ENCODE data around the gene EVI2A. TPM values are rescaled to one million over a fixed set of nuclear protein-coding genes. Genes with fewer than 3 reads are reported as not detected.

EVI2A gene
- 7.5 TPM for total RNA-seq

GRCh38 chr17:31321481-31321880, at the start of gene EVI2A:
TSS of gene EVI2A (minus strand) at chr17:31321622. CDS start at chr17:31319013, 2,609 bp downstream.
- Histone ChIP-seq H3K27ac (peak within 1 kb of the TSS in 1 of 2 donors; percentile 15), H3K9me3 (no peaks in the 10 kb centered on the region), H3K4me3 (peak within 1 kb of the TSS in 1 of 2 donors; percentile 46), H3K36me3 (peaks cover 0 to 7% of the 10 kb centered on the region in 2 donors), H3K4me1 (no peaks in the 10 kb centered on the region), H3K27me3 (no peaks in the 10 kb centered on the region)
- TF ChIP-seq, protein P1, sequence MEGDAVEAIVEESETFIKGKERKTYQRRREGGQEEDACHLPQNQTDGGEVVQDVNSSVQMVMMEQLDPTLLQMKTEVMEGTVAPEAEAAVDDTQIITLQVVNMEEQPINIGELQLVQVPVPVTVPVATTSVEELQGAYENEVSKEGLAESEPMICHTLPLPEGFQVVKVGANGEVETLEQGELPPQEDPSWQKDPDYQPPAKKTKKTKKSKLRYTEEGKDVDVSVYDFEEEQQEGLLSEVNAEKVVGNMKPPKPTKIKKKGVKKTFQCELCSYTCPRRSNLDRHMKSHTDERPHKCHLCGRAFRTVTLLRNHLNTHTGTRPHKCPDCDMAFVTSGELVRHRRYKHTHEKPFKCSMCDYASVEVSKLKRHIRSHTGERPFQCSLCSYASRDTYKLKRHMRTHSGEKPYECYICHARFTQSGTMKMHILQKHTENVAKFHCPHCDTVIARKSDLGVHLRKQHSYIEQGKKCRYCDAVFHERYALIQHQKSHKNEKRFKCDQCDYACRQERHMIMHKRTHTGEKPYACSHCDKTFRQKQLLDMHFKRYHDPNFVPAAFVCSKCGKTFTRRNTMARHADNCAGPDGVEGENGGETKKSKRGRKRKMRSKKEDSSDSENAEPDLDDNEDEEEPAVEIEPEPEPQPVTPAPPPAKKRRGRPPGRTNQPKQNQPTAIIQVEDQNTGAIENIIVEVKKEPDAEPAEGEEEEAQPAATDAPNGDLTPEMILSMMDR (IDR thresholded peaks at IDR 0.05): no peak
- intact Hi-C loops (cut with DNase I): no loop called here
- no peak for DNase-seq (ENCODE audit: low spot score in 2 of 2)

DNA sequence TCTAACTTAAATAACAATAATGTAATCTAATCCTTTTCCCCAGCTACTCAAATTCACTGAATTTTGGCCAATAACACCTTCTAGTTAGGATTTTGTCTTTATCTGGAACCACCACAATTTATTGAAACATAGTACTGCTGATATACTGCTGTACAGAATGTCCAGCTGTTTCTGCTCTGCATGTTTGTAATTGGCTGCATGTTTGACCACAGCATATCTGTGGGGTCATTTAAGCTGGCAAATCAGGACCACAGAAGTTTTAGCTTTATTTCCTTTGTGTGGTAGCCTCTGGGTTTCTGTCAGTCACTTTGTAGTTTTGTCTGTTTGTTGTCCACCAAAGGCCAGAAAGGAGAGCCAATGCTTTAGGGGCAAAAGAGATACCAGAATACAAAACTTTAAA, 47.8 kb upstream of the EVI2A start:
- no peaks in the 10 kb centered on the region for H3K9me3 ChIP-seq
- H3K27ac ChIP-seq: no peak overlapping the region
- intact Hi-C loops (cut with DNase I): no loop called here
- H3K36me3 ChIP-seq: peaks cover 6 to 19% of the 10 kb centered on the region in 2 donors
- H3K4me1 ChIP-seq: no peaks in the 10 kb centered on the region
- TF ChIP-seq, protein P1 (IDR thresholded peaks at IDR 0.05): no peak
- DNase-seq (ENCODE audit: low spot score in 2 of 2): no peak
- no peaks in the 10 kb centered on the region for H3K27me3 ChIP-seq
- no peak overlapping the region for H3K4me3 ChIP-seq

DNA sequence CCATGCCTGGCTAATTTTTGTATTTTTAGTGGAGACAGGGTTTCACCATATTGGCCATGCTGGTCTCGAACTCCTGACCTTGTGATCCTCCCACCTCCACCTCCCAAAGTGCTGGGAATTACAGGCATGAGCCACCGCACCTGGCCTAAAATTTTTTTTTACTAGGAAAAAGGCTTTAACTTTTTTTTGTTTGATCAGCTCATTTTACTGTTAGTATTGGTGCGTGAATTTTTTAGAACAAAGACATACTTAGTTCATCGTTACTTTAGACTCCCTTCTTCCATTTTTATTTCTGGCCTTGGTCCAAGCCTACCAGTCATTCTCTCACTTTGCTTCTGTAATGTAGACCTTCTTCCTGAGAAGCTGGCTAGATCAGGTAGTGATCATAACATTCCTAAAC, 44.7 kb upstream of the EVI2A start:
- H3K4me3 ChIP-seq: no peak overlapping the region
- H3K4me1 ChIP-seq: no peaks in the 10 kb centered on the region
- DNase-seq (ENCODE audit: low spot score in 2 of 2): no peak
- H3K9me3 ChIP-seq: no peaks in the 10 kb centered on the region
- intact Hi-C loops (cut with DNase I): no loop called here
- H3K27ac ChIP-seq: no peak overlapping the region
- peaks cover 15 to 21% of the 10 kb centered on the region in 2 donors for H3K36me3 ChIP-seq
- no peaks in the 10 kb centered on the region for H3K27me3 ChIP-seq
- TF ChIP-seq, protein P1 (IDR thresholded peaks at IDR 0.05): no peak

DNA sequence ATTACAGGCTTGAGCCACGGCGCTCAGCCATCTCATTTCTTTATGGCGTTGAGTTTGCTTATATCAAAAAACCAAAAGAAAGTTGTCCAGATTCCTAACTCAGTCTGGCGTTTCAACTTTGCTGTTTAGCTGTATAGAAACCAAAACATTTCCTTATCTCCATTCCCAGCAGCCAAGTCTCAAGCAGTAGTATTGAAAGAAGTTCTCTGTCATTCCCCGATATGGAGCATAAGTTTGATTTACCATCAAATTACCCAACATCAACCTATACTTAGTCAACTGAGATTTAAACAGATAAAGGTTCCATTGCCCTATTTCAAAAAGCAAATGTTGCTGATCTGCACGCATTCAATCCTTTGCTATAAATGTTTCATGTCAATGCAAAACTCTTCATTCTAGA, 42.6 kb upstream of the EVI2A start:
- Histone ChIP-seq H3K27ac (no peak overlapping the region), H3K36me3 (peaks cover 22 to 41% of the 10 kb centered on the region in 2 donors), H3K9me3 (no peaks in the 10 kb centered on the region), H3K27me3 (no peaks in the 10 kb centered on the region), H3K4me3 (no peak overlapping the region), H3K4me1 (no peaks in the 10 kb centered on the region)
- intact Hi-C loops (cut with DNase I): no loop called here
- no peak for DNase-seq (ENCODE audit: low spot score in 2 of 2)
- TF ChIP-seq, protein P1 (IDR thresholded peaks at IDR 0.05): no peak

GRCh38 chr17:31357839-31358394, 36.5 kb upstream of the EVI2A start:
- Histone ChIP-seq H3K4me1 (no peaks in the 10 kb centered on the region), H3K27ac (no peak overlapping the region), H3K27me3 (no peaks in the 10 kb centered on the region), H3K36me3 (peaks cover 40 to 59% of the 10 kb centered on the region in 2 donors), H3K9me3 (no peaks in the 10 kb centered on the region), H3K4me3 (no peak overlapping the region)
- DNase-seq (ENCODE audit: low spot score in 2 of 2): no peak
- intact Hi-C loops (cut with DNase I): no loop called here
- TF ChIP-seq, protein P1 (IDR thresholded peaks at IDR 0.05): no peak

GRCh38 chr17:31357091-31357490, 35.7 kb upstream of the EVI2A start:
- intact Hi-C loops (cut with DNase I): no loop called here
- TF ChIP-seq, protein P1 (IDR thresholded peaks at IDR 0.05): no peak
- no peaks in the 10 kb centered on the region for H3K4me1 ChIP-seq
- H3K9me3 ChIP-seq: no peaks in the 10 kb centered on the region
- peaks cover 42 to 67% of the 10 kb centered on the region in 2 donors for H3K36me3 ChIP-seq
- DNase-seq (ENCODE audit: low spot score in 2 of 2): no peak
- H3K27ac ChIP-seq: no peak overlapping the region
- no peaks in the 10 kb centered on the region for H3K27me3 ChIP-seq
- no peak overlapping the region for H3K4me3 ChIP-seq

Data from ascending aorta (tissue), 2 donors.